NCI-H1105 treated with DMSO at 0.1 percent for 48 hours (cell line): ENCODE data around the gene BCAS3.
"Not testable (repeated sequence)": the region's sequence is repeated elsewhere in the genome, so short reads cannot be mapped to it uniquely, and the experiment has no call there.

Experiments
- DNase-seq: peaks from one replicate; lab custom pipeline; 2025; lab: John Stamatoyannopoulos, UW

Gene BCAS3

DNA sequence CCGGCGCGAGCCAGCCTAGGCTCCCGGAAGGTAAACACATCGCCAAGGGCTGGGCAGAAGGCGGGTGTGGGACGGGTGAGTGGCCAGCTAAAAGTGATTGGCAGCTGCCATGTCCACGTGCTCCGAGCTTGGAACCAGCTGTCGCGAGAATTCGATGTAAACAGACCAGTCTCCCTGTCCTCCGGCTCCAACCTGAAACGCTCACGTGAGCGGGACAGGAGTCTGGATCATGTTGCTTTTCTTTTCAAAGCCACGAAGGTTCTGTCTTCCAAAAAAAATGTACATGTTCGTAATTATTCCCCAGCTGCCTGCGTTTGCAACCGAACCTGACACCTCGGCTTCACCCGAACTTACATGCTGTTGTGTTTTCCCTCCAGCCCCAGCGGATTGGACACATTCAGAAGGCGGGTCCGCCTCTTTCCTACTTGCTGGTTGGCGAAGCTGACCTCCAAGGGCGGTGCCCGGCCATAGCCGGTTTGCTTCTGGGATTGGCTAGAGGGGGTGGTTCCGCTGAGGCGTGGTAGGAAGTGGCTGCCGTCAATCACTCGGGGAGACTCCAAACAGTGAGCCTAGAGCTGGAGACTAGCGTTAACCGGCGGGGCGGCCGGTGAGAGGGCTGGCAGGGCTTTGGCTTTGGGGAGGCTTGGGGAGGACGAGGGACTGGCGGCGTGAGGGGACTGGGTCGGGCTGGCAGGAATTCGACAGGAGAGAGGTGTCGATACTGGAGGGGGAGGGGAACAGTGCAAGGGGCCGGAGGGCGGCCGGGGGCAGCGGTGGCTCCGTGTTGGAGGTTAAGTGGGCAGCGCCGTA lies at the start of gene BCAS3:
BCAS3 (plus strand) TSS at position 544 of the 810 bp plus-strand sequence.
- DNase-seq = peak; percentile 97

- DNase-seq = no peak
These were observed 49.3 kb upstream of the BCAS3 start for GRCh38 chr17:60628252-60628889.

GRCh38 chr17:60629120-60629519 lies 48.5 kb upstream of the BCAS3 start:
- no peak for DNase-seq

- DNase-seq = no peak
These were observed 47.3 kb upstream of the BCAS3 start for GRCh38 chr17:60630352-60630751.

- DNase-seq = no peak
These were observed 46.5 kb upstream of the BCAS3 start for GRCh38 chr17:60631119-60631518.

- DNase-seq = no peak
These were observed 40.0 kb upstream of the BCAS3 start for GRCh38 chr17:60637683-60638082.

GRCh38 chr17:60639019-60639330 lies 38.7 kb upstream of the BCAS3 start:
- DNase-seq = no peak

DNA sequence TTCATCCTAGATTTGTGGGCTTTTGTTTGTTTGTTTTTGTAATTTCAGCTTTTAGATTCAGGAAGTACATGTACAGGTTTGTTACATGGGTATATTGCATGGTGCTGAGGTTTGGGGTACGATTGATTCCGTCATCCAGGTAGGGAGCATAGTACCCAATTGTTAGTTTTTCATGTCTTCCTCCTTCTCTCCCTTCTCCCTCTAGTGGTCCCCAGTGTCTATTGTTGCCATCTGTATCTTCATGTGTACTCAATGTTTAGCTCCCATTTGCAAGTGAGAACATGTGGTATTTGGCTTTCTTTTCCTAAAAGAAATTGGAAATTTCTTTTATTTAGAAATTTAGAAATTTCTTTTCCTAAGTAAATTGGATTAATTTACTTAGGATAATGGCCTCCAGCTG lies 37.1 kb upstream of the BCAS3 start:
- DNase-seq = peak; percentile 0

DNA sequence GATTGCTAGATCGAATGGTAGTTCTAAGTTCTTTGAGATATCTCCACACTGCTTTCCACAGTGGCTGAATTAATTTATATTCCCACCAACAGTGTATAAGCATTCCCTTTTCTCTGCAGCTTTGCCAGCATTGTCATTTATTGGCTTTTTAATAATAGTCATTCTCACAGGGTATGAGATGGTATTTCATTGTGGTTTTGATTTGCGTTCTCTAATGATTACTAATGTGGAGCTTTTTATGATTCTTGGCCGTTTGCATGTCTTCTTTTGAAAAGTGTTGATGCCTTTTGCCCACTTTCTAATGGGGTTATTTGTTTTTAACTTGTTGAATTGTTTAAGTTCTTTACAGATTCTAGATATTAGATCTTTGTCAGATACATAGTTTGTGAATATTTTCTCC lies 36.5 kb upstream of the BCAS3 start:
- no peak for DNase-seq

DNA sequence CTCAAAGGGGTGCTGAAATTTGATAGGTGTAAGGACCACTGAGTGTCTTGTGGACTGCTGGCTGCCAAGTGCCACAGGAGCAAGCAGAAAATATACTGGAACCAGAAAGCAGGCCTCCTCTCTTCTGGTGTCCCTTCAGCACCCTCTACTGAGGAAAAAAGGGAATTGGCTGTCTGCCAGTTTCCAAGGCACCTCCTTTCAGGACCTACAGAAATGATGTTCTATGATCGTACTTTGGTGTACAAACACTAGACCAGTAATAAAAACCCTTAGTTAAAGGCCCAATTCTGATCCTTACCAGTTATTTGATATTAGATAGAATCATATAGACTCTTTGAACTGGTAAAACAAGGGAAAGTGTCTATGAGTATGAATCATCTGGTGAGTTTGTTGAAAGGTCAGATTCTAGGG lies 35.8 kb upstream of the BCAS3 start:
- DNase-seq = peak; percentile 66

- DNase-seq = peak; percentile 79
These were observed 31.6 kb upstream of the BCAS3 start for GRCh38 chr17:60645918-60646523.

DNA sequence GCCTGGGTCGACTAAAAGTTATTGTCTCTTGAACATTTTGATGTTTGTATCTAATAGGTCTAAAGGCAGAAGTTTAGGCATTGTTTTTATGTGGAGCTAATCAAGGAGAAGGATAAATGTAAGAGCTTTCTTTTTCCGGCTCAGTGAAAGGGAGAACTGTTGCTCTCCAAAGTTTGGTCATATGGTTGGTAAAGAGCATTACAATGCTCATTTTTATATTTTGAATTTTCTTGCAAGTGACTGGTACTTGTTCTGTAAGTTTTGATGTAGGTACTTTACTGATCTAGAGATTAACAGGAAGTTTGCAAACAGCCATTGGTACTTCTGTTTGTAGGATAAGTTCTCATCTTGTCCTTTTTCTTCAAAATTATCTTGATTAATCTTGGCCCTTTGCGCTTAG lies 30.9 kb upstream of the BCAS3 start:
- no peak for DNase-seq

DNA sequence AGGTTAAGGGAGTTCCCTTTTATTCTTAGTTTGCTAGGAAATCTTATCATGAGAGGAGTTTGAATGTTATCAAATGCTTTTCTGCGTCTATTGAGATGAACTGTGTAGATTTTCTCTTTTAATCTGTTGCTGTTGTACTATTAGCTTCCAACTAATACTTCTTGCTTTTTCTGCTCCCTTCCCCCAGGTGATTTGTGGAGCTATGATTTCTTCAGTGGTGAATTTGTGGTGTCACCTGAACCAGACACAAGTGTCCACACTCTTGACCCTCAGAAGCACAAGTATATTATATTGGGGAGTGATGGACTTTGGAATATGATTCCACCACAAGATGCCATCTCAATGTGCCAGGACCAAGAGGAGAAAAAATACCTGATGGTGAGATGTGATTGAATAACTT lies 29.9 kb upstream of the BCAS3 start:
- no peak for DNase-seq

- DNase-seq = no peak
These were observed 25.0 kb upstream of the BCAS3 start for GRCh38 chr17:60652454-60653247.

DNA sequence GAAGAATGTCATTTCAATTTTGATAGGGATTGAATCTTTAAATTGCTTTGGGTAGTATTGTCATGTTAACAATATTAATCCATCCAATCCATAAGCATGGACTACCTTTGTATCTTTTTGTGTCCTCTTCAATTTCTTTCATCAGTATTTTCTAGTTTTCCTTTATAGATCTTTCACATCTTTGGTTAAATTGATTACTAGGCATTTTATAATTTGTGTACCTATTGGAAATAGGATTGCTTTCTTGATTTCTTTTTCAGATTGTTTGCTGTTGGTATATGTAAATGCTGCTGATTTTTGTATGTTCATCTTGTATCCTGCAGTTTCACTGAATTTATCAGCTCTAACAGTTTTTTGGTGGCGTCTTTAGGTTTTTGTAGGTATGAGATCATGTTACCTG lies 24.1 kb upstream of the BCAS3 start:
- DNase-seq = no peak

GRCh38 chr17:60656499-60656898 lies 21.2 kb upstream of the BCAS3 start:
- no peak for DNase-seq

DNA sequence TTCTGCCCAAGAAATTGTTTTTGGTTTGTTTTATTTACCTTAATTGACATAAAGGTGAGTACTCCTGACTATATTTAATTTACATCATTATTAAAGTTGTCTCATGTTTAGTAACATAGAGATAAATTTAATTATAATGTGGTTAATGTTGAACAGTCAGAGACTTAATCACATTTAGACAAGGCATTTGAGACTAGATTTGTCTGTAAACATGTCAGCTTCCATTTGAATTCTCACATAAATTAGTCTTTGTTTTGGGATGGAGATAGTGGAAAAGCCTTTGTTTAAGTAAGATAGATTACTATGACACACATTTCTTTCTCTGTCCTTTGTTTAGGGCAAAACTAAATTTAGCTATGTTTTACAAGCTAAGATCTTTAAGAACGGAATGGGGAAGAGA lies 18.5 kb upstream of the BCAS3 start:
- no peak for DNase-seq

- DNase-seq = no peak
These were observed 16.2 kb upstream of the BCAS3 start for GRCh38 chr17:60661489-60661888.

- DNase-seq = no peak
These were observed 13.6 kb upstream of the BCAS3 start for GRCh38 chr17:60664022-60664421.

DNA sequence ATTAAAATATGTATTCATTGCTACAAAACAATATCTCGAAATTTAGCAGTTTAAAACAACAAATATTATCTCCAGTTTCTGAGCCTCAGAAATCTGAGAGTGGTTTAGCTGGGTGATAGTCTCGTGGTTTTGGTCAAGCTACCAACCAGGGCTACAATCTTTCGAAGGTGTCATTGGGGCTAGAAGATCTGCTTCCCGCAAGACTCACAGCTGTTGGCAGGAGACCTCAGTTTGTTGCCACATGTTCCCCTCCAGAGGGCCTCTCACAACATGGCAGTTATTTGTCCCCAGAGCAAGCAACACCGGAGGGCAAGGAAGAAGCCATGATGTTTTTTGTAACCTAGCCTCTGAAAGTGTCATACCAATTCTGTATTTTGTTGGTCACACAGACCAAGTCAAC lies 12.0 kb upstream of the BCAS3 start:
- no peak for DNase-seq

GRCh38 chr17:60668741-60669140 lies 8.9 kb upstream of the BCAS3 start:
- not testable (repeated sequence) for DNase-seq

DNA sequence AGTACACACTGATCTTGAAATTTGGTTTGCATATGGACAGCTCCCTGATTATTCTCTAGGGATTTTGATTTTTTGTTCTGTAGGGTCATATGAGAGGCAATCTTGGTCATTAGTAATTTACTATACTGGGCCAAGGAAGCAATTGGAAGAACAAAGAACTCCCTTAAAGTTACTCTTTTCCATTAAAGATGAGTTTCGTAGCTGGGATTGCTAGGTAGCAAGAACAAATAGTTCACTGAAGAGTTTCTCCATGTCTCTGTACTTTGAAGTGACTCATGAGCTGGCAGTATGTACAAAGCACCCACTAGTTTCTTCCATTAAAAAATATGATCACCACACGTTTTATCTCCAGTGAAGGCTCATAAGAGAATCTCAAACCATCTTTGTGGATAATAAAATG lies 6.2 kb upstream of the BCAS3 start:
- DNase-seq = no peak

GRCh38 chr17:60674637-60675036 lies 3.0 kb upstream of the BCAS3 start:
- DNase-seq = not testable (repeated sequence)
